ENCODE data around the gene ADSL.

ADSL gene

GRCh38 chr22:40411506-40411861 lies 65.2 kb downstream of the ADSL start:
- no peak overlapping the region for H3K9ac ChIP-seq (ENCODE audit: low read depth, low read length)
- no peak overlapping the region for H2AFZ ChIP-seq (ENCODE audit: low read depth, low read length)
- no peaks in the 10 kb centered on the region for H3K27me3 ChIP-seq (ENCODE audit: insufficient read depth, low read length, poor library complexity)
- peaks cover 81% of the 10 kb centered on the region for H3K36me3 ChIP-seq (ENCODE audit: insufficient read depth, low read length)
- H4K20me1 ChIP-seq (ENCODE audit: insufficient read depth, low read length), result peaks cover 24% of the 10 kb centered on the region
- H3K4me3 ChIP-seq (ENCODE audit: low read depth in 1 of 2, low read length in 2 of 2), result no peak overlapping the region
- H3K4me1 ChIP-seq (ENCODE audit: insufficient read depth, low read length), result no peaks in the 10 kb centered on the region
- TF ChIP-seq EZH2 (IDR thresholded peaks at IDR 0.05; ENCODE audit: borderline replicate concordance, low read depth, low read length, severe bottlenecking) (no peak), CTCF (IDR thresholded peaks at IDR 0.05; ENCODE audit: borderline replicate concordance, extremely low read depth, low read length, poor library complexity, severe bottlenecking) (no peak)
- ATAC-seq (ENCODE audit: insufficient read depth, low read depth) (no peak), DNase-seq (no peak)
- H3K4me2 ChIP-seq (ENCODE audit: insufficient read depth, low read length), result no peak overlapping the region
- no peaks in the 10 kb centered on the region for H3K79me2 ChIP-seq (ENCODE audit: insufficient read depth, low read length)
- H3K27ac ChIP-seq (ENCODE audit: low read length), result no peak overlapping the region
- H3K9me3 ChIP-seq (ENCODE audit: insufficient read depth, low read length, severe bottlenecking), result no peaks in the 10 kb centered on the region

GRCh38 chr22:40412441-40412840 lies 66.1 kb downstream of the ADSL start:
- Histone ChIP-seq H3K4me2 (ENCODE audit: insufficient read depth, low read length) (no peak overlapping the region), H4K20me1 (ENCODE audit: insufficient read depth, low read length) (peaks cover 22% of the 10 kb centered on the region), H3K27me3 (ENCODE audit: insufficient read depth, low read length, poor library complexity) (no peaks in the 10 kb centered on the region), H3K4me1 (ENCODE audit: insufficient read depth, low read length) (no peaks in the 10 kb centered on the region), H2AFZ (ENCODE audit: low read depth, low read length) (no peak overlapping the region), H3K4me3 (ENCODE audit: low read depth in 1 of 2, low read length in 2 of 2) (no peak overlapping the region), H3K27ac (ENCODE audit: low read length) (no peak overlapping the region), H3K9me3 (ENCODE audit: insufficient read depth, low read length, severe bottlenecking) (no peaks in the 10 kb centered on the region), H3K36me3 (ENCODE audit: insufficient read depth, low read length) (peaks cover 80% of the 10 kb centered on the region), H3K9ac (ENCODE audit: low read depth, low read length) (no peak overlapping the region), H3K79me2 (ENCODE audit: insufficient read depth, low read length) (no peaks in the 10 kb centered on the region)
- ATAC-seq (ENCODE audit: insufficient read depth, low read depth) (no peak), DNase-seq (no peak)
- TF ChIP-seq CTCF (IDR thresholded peaks at IDR 0.05; ENCODE audit: borderline replicate concordance, extremely low read depth, low read length, poor library complexity, severe bottlenecking) (no peak), EZH2 (IDR thresholded peaks at IDR 0.05; ENCODE audit: borderline replicate concordance, low read depth, low read length, severe bottlenecking) (no peak)

GRCh38 chr22:40413873-40414272 lies 67.6 kb downstream of the ADSL start:
- Histone ChIP-seq H3K4me1 (ENCODE audit: insufficient read depth, low read length) (no peaks in the 10 kb centered on the region), H3K4me3 (ENCODE audit: low read depth in 1 of 2, low read length in 2 of 2) (no peak overlapping the region), H3K36me3 (ENCODE audit: insufficient read depth, low read length) (peaks cover 78% of the 10 kb centered on the region), H3K9me3 (ENCODE audit: insufficient read depth, low read length, severe bottlenecking) (no peaks in the 10 kb centered on the region), H4K20me1 (ENCODE audit: insufficient read depth, low read length) (peaks cover 18% of the 10 kb centered on the region), H3K4me2 (ENCODE audit: insufficient read depth, low read length) (no peak overlapping the region), H3K27me3 (ENCODE audit: insufficient read depth, low read length, poor library complexity) (no peaks in the 10 kb centered on the region), H3K27ac (ENCODE audit: low read length) (no peak overlapping the region), H3K79me2 (ENCODE audit: insufficient read depth, low read length) (no peaks in the 10 kb centered on the region), H2AFZ (ENCODE audit: low read depth, low read length) (no peak overlapping the region), H3K9ac (ENCODE audit: low read depth, low read length) (no peak overlapping the region)
- TF ChIP-seq CTCF (IDR thresholded peaks at IDR 0.05; ENCODE audit: borderline replicate concordance, extremely low read depth, low read length, poor library complexity, severe bottlenecking) (no peak), EZH2 (IDR thresholded peaks at IDR 0.05; ENCODE audit: borderline replicate concordance, low read depth, low read length, severe bottlenecking) (no peak)
- ATAC-seq (ENCODE audit: insufficient read depth, low read depth) (no peak), DNase-seq (no peak)

GRCh38 chr22:40414311-40414710 lies 68.0 kb downstream of the ADSL start:
- Histone ChIP-seq H4K20me1 (ENCODE audit: insufficient read depth, low read length) (peaks cover 15% of the 10 kb centered on the region), H3K9ac (ENCODE audit: low read depth, low read length) (no peak overlapping the region), H2AFZ (ENCODE audit: low read depth, low read length) (no peak overlapping the region), H3K27me3 (ENCODE audit: insufficient read depth, low read length, poor library complexity) (no peaks in the 10 kb centered on the region), H3K4me3 (ENCODE audit: low read depth in 1 of 2, low read length in 2 of 2) (no peak overlapping the region), H3K27ac (ENCODE audit: low read length) (peak overlapping the region; percentile 26; the same call in 1 of the 2 replicates), H3K4me2 (ENCODE audit: insufficient read depth, low read length) (no peak overlapping the region), H3K79me2 (ENCODE audit: insufficient read depth, low read length) (no peaks in the 10 kb centered on the region), H3K36me3 (ENCODE audit: insufficient read depth, low read length) (peaks cover 78% of the 10 kb centered on the region), H3K9me3 (ENCODE audit: insufficient read depth, low read length, severe bottlenecking) (no peaks in the 10 kb centered on the region), H3K4me1 (ENCODE audit: insufficient read depth, low read length) (no peaks in the 10 kb centered on the region)
- ATAC-seq (ENCODE audit: insufficient read depth, low read depth), result no peak
- no peak for DNase-seq
- TF ChIP-seq EZH2 (IDR thresholded peaks at IDR 0.05; ENCODE audit: borderline replicate concordance, low read depth, low read length, severe bottlenecking) (no peak), CTCF (IDR thresholded peaks at IDR 0.05; ENCODE audit: borderline replicate concordance, extremely low read depth, low read length, poor library complexity, severe bottlenecking) (no peak)

All from DND-41 (cell line).